ENCODE data around the gene SLC9A1.
A peak's percentile ranks its signal among the peaks of the same experiment; 100 is the strongest.

Gene SLC9A1

DNA sequence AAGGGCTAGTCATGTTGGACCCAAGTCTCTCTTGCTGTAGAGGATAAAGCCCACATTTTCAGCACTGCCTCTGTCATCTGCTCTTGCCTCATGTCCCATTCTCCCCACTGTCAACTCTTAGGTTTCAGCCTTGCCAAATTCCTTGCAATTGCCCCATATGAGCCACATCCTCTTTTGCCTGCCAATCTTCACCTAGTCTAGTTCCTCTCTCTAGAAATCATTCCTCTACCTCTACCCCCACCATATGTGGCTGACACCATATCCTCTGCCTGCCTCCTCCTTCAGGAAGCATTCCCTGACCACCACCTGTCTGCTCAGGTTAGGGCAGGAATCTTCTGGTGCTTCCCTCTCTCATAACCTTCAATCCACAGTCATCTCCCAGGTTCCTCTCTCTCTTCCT, 38.2 kb downstream of the SLC9A1 start:
- no peak for DNase-seq (ENCODE audit: low spot score)
- TF ChIP-seq, protein P1, sequence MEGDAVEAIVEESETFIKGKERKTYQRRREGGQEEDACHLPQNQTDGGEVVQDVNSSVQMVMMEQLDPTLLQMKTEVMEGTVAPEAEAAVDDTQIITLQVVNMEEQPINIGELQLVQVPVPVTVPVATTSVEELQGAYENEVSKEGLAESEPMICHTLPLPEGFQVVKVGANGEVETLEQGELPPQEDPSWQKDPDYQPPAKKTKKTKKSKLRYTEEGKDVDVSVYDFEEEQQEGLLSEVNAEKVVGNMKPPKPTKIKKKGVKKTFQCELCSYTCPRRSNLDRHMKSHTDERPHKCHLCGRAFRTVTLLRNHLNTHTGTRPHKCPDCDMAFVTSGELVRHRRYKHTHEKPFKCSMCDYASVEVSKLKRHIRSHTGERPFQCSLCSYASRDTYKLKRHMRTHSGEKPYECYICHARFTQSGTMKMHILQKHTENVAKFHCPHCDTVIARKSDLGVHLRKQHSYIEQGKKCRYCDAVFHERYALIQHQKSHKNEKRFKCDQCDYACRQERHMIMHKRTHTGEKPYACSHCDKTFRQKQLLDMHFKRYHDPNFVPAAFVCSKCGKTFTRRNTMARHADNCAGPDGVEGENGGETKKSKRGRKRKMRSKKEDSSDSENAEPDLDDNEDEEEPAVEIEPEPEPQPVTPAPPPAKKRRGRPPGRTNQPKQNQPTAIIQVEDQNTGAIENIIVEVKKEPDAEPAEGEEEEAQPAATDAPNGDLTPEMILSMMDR (IDR thresholded peaks at IDR 0.05; ENCODE audit: poor library complexity, severe bottlenecking): no peak
- Histone ChIP-seq H3K27ac (ENCODE audit: poor library complexity, severe bottlenecking) (peak overlapping the region; percentile 34), H3K4me1 (ENCODE audit: insufficient read depth, poor library complexity, severe bottlenecking) (peaks cover 20% of the 10 kb centered on the region), H3K36me3 (ENCODE audit: low read depth) (peaks cover 16% of the 10 kb centered on the region), H3K9me3 (ENCODE audit: severe bottlenecking) (no peaks in the 10 kb centered on the region), H3K27me3 (ENCODE audit: insufficient read depth, poor library complexity, severe bottlenecking) (no peaks in the 10 kb centered on the region), H3K4me3 (ENCODE audit: severe bottlenecking) (no peak overlapping the region)
- no peak for ATAC-seq (ENCODE audit: low read depth)

DNA sequence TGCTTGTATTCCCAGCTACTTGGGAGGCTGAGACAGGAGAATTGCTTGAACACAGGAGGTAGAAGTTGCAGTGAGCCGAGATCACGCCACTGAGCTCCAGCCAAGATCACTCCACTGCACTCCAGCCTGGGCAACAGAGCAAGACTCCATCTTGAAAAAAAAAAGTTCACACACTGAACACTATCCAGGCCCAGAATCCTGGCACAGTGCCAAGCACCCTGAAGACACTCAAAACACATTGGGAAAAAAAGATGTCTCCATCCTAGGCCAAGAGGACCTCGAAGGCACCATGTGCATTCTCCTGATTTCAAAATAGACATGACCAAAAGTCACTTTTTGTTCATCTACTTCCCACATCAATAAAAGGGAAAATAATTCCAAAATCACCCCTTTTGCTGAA, 38.7 kb downstream of the SLC9A1 start:
- peaks cover 25% of the 10 kb centered on the region for H3K4me1 ChIP-seq (ENCODE audit: insufficient read depth, poor library complexity, severe bottlenecking)
- ATAC-seq (ENCODE audit: low read depth) (no peak), DNase-seq (ENCODE audit: low spot score) (no peak)
- H3K27me3 ChIP-seq (ENCODE audit: insufficient read depth, poor library complexity, severe bottlenecking): no peaks in the 10 kb centered on the region
- no peaks in the 10 kb centered on the region for H3K9me3 ChIP-seq (ENCODE audit: severe bottlenecking)
- TF ChIP-seq, protein P1 (IDR thresholded peaks at IDR 0.05; ENCODE audit: poor library complexity, severe bottlenecking): no peak
- H3K36me3 ChIP-seq (ENCODE audit: low read depth): peaks cover 20% of the 10 kb centered on the region
- peak overlapping the region; percentile 34 for H3K27ac ChIP-seq (ENCODE audit: poor library complexity, severe bottlenecking)
- no peak overlapping the region for H3K4me3 ChIP-seq (ENCODE audit: severe bottlenecking)

DNA sequence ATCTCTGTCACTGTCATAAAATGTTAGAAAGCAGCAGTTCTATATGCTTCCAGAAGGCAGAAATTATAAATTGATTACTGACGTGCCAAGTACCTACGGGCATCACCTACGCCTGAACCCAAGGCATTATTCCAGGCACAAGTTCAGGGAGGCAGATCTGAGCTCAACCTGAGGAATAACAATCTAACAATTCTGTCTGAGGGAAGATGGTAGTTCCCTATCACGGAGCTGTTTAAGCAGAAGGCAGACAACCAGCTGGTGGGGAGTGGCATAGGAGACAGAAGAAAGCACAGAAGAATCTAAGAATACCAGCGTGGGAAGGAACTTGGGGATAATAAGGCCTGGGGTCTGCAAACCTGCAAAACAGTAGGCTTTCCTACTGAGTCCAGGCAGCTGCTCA, 40.4 kb downstream of the SLC9A1 start:
- TF ChIP-seq, protein P1 (IDR thresholded peaks at IDR 0.05; ENCODE audit: poor library complexity, severe bottlenecking): no peak
- Histone ChIP-seq H3K36me3 (ENCODE audit: low read depth) (peaks cover 34% of the 10 kb centered on the region), H3K4me1 (ENCODE audit: insufficient read depth, poor library complexity, severe bottlenecking) (peaks cover 26% of the 10 kb centered on the region), H3K27me3 (ENCODE audit: insufficient read depth, poor library complexity, severe bottlenecking) (no peaks in the 10 kb centered on the region), H3K9me3 (ENCODE audit: severe bottlenecking) (no peaks in the 10 kb centered on the region), H3K27ac (ENCODE audit: poor library complexity, severe bottlenecking) (no peak overlapping the region), H3K4me3 (ENCODE audit: severe bottlenecking) (no peak overlapping the region)
- DNase-seq (ENCODE audit: low spot score) (no peak), ATAC-seq (ENCODE audit: low read depth) (no peak)

DNA sequence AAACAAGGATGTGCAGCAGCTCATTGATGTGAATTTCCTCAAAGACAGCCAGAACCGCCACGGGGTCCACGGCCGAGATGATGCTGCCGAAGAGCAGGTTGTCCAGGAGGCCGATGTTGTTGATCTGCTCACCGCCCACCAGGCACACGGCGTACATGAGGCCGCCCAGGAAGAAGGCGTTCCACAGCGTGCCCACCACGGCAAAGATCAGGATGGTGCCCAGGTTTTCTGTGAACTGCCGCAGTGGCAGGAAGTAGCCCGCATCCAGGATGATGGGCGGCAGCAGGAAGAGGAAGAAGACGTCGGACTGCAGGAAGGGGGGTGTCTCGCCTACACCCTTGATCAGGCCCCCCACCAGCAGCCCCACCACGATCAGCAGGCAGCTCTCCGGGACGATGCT, 41.1 kb downstream of the SLC9A1 start:
- H3K27me3 ChIP-seq (ENCODE audit: insufficient read depth, poor library complexity, severe bottlenecking): no peaks in the 10 kb centered on the region
- DNase-seq (ENCODE audit: low spot score) (no peak), ATAC-seq (ENCODE audit: low read depth) (no peak)
- H3K36me3 ChIP-seq (ENCODE audit: low read depth): peaks cover 38% of the 10 kb centered on the region
- peak overlapping the region; percentile 84 for H3K27ac ChIP-seq (ENCODE audit: poor library complexity, severe bottlenecking)
- H3K4me3 ChIP-seq (ENCODE audit: severe bottlenecking): no peak overlapping the region
- TF ChIP-seq, protein P1 (IDR thresholded peaks at IDR 0.05; ENCODE audit: poor library complexity, severe bottlenecking): no peak
- H3K9me3 ChIP-seq (ENCODE audit: severe bottlenecking): no peaks in the 10 kb centered on the region
- peaks cover 26% of the 10 kb centered on the region for H3K4me1 ChIP-seq (ENCODE audit: insufficient read depth, poor library complexity, severe bottlenecking)

DNA sequence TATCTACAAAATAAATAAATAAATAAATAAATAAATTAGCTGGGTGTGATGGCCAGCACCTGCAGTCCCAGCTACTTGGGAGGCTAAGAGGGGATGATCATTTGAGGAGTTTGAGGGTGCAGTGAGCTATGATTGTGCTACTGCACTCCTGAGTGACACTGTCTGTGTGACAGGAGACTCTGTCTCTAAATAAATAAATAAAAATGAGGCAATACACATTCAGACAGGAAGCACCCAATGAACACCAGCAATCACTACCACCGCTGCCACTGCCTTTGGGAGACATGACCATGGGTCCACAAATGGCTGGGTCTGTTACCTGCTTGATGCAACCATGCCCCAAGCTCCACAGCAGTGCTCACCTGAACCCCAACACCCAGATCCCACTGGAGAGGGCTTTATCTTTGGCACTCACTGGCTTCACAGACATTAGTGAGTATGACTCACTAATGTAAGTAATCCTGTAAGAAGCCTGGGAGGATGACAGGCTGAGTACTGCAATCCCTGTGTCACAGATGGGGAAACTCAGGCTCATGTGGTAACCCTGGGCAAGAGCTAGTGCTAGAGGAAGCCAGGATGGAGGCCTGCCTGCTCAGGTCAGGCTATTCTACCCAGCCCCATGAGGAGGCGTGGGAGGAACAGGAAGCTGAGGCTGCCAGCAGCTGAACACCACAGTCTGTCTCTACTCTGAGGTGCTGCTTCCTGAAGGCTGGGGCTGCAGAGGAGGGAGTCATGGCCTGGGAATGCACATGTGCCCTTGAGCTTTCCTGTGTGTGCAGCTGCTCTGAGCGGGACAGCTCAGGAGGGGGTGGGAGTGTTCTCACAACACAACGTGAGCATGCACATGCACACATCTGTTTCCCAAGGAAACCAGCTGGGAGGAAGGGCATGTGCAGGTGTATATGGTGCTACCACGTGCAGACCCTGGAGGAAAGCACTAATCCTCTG, 43.0 kb downstream of the SLC9A1 start:
- no peak overlapping the region for H3K4me3 ChIP-seq (ENCODE audit: severe bottlenecking)
- peaks cover 14% of the 10 kb centered on the region for H3K4me1 ChIP-seq (ENCODE audit: insufficient read depth, poor library complexity, severe bottlenecking)
- TF ChIP-seq, protein P1 (IDR thresholded peaks at IDR 0.05; ENCODE audit: poor library complexity, severe bottlenecking): peak; percentile 62
- H3K36me3 ChIP-seq (ENCODE audit: low read depth): peaks cover 42% of the 10 kb centered on the region
- H3K27ac ChIP-seq (ENCODE audit: poor library complexity, severe bottlenecking): peak overlapping the region; percentile 84
- peak; percentile 99 for DNase-seq (ENCODE audit: low spot score)
- no peaks in the 10 kb centered on the region for H3K9me3 ChIP-seq (ENCODE audit: severe bottlenecking)
- ATAC-seq (ENCODE audit: low read depth): peak; percentile 98
- H3K27me3 ChIP-seq (ENCODE audit: insufficient read depth, poor library complexity, severe bottlenecking): no peaks in the 10 kb centered on the region

Measured in RWPE2 (cell line).